ENCODE results near the gene NDUFC1. TPM values are rescaled to one million over a fixed set of nuclear protein-coding genes. Genes with fewer than 3 reads are reported as not detected.
A peak's percentile ranks its signal among the peaks of the same experiment; 100 is the strongest.

The NDUFC1 gene
- total RNA-seq, 1 donor: 39.7 TPM

- no peak for DNase-seq (ENCODE audit: low read depth)
- no peak overlapping the region for H3K4me3 ChIP-seq (ENCODE audit: low read depth, low read length)
- TF ChIP-seq CTCF (IDR thresholded peaks at IDR 0.05; ENCODE audit: insufficient read depth, low read depth, low read length): no peak
These were observed 49.2 kb downstream of the NDUFC1 start for GRCh38 chr4:139253046-139253445.

- DNase-seq (ENCODE audit: low read depth): peak; percentile 8
- TF ChIP-seq CTCF (IDR thresholded peaks at IDR 0.05; ENCODE audit: insufficient read depth, low read depth, low read length): no peak
- no peak overlapping the region for H3K4me3 ChIP-seq (ENCODE audit: low read depth, low read length)
These were observed 54.5 kb downstream of the NDUFC1 start for GRCh38 chr4:139247700-139248238.

GRCh38 chr4:139247241-139247640 lies 55.0 kb downstream of the NDUFC1 start:
- no peak for TF ChIP-seq CTCF (IDR thresholded peaks at IDR 0.05; ENCODE audit: insufficient read depth, low read depth, low read length)
- peak; percentile 18 for DNase-seq (ENCODE audit: low read depth)
- no peak overlapping the region for H3K4me3 ChIP-seq (ENCODE audit: low read depth, low read length)

GRCh38 chr4:139246166-139246565 lies 56.1 kb downstream of the NDUFC1 start:
- no peak for DNase-seq (ENCODE audit: low read depth)
- TF ChIP-seq CTCF (IDR thresholded peaks at IDR 0.05; ENCODE audit: insufficient read depth, low read depth, low read length): no peak
- H3K4me3 ChIP-seq (ENCODE audit: low read depth, low read length): no peak overlapping the region

- no peak overlapping the region for H3K4me3 ChIP-seq (ENCODE audit: low read depth, low read length)
- no peak for TF ChIP-seq CTCF (IDR thresholded peaks at IDR 0.05; ENCODE audit: insufficient read depth, low read depth, low read length)
- peak; percentile 16 for DNase-seq (ENCODE audit: low read depth)
These were observed 56.7 kb downstream of the NDUFC1 start for GRCh38 chr4:139245590-139245989.

- peak; percentile 91 for DNase-seq (ENCODE audit: low read depth)
- no peak for TF ChIP-seq CTCF (IDR thresholded peaks at IDR 0.05; ENCODE audit: insufficient read depth, low read depth, low read length)
- H3K4me3 ChIP-seq (ENCODE audit: low read depth, low read length): no peak overlapping the region
These were observed 58.6 kb downstream of the NDUFC1 start for GRCh38 chr4:139243448-139244365.

Measured in fibroblast of villous mesenchyme (primary cell).